HS-27A (cell line): ENCODE results near the gene OR7G2.
"Not testable (repeated sequence)": the region's sequence is repeated elsewhere in the genome, so short reads cannot be mapped to it uniquely, and the experiment has no call there.

Experiments
- DNase-seq: peaks from one replicate; pipeline ENCODE4 v3.0.0-alpha.2; 2012; ENCODE audit warnings: low read depth, missing footprints

The OR7G2 gene

DNA sequence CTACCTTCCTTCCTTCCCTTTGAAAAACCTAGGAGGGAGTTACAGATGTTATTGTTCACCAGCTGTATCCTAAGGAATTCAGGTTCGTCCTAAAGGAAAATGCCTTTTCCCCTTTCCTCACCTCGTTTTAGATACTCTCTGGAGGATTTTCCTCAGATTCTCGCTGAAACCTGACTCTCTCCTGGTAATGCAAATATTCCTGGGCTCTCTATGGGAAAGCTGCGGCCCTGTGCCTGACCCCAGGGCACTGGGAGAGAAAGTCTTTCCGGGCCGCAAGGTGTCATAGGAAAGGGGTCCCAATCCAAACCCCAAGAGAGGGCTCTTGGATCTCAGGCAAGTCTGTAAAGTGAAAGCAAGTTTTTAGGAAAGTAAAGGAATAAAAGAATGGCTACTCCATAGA, 33.5 kb downstream of the OR7G2 start:
- DNase-seq, result no peak

DNA sequence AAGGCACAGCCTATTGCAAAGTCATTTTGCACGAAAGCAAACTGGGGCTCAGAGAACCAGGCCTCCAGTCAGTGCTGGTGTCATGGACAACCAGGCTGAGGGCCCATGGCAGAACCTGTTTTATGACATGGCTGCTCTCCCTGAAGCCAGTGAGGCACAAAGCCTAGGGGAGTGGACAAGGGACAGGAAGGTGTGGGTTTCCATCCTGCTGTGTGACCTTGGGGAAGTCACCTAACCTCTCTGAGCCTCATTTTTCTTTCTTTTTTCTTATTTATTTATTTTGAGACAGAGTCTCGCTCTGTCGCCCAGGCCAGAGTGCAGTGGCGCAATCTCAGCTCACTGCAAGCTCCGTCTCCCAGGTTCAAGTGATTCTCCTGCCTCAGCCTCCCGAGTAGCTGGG, 35.6 kb downstream of the OR7G2 start:
- DNase-seq, result not testable (repeated sequence)

- DNase-seq, result no peak
Measured at GRCh38 chr19:9070066-9070465, 37.2 kb downstream of the OR7G2 start.

DNA sequence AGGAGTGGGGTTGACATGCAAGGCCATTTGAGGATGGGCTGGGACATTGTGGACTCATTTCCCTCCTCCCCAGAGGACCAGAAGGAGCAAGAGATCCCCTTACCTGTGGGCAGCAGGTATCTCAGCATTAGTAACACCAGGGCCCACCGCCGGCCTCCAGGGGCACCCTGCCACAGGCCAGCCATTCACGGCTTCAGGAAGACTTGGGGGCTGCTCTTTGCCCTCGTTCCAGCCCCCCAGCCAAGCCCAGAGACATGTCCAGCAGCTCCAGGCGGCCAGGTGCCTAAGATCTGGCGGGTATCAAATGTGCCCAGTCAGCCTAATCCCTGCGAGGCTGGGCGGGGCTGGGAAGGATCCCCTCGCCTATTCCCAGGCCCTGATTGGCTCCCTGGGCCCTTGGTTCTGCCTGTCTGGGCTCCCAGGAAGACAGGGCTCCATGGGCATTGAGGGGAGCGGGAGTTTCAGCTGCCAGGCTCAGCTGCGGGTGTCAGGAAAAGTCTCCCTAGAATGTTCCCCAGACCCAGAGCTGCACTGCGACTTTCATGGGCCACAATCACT, 41.7 kb downstream of the OR7G2 start:
- no peak for DNase-seq

GRCh38 chr19:9061879-9062278, 45.4 kb downstream of the OR7G2 start:
- DNase-seq, result no peak

- no peak for DNase-seq
Measured at GRCh38 chr19:9060564-9061340, 46.5 kb downstream of the OR7G2 start.

DNA sequence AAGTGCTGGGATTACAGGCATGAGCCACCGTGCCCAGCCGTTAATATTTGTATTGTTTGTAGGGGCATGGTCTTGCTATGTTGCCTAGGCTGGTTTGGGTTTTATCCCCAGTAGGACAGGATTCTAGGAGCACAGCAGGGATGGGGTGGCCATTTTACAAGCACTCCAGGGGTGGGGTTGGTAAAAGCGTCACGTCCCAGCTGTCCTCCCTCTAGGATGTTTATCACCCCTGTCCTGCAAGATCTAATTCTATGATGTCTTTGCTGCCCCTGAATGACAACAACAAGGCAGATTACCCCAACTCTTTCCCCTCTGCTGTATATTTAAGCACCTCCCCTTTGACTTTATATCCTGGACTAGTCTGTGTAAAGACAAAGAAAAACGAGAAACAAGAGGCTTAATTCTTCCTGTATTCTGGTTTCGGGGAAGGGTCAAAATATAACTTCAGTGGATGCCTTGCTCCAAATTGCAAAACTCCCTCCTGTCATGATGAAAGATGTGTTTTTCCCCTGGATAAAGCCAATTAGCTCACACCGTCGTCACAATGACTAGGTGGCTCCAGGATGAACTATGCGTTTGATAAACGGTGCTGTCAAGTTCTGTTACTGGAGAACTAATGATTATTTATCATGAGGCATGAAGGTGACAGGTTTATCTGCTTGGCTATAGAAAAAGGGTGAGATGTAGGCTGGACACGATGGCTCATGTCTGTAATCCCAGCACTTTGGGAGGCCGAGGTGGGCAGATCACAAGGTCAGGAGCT, 48.2 kb downstream of the OR7G2 start:
- DNase-seq, result no peak

- DNase-seq, result no peak
Measured at GRCh38 chr19:9057505-9058258, 49.6 kb downstream of the OR7G2 start.

GRCh38 chr19:9056131-9056530, 51.1 kb downstream of the OR7G2 start:
- not testable (repeated sequence) for DNase-seq

GRCh38 chr19:9054765-9055164, 52.5 kb downstream of the OR7G2 start:
- no peak for DNase-seq

- DNase-seq, result no peak
Measured at GRCh38 chr19:9054207-9054606, 53.1 kb downstream of the OR7G2 start.

DNA sequence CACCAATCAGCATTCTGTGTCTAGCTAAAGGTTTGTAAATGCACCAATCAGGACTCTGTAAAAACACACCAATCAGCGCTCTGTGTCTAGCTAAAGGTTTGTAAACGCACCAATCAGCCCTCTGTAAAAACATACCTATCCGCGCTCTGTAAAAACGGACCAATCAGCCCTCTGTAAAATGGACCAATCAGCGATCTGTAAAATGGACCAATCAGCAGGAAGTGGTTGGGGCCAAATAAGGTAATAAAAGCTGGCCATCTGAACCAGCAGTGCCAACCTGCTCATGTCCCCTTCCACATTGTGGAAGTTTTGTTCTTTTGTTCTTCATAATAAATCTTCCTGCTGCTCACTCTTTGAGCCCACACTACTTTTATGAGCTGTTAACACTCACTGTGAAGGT, 53.6 kb downstream of the OR7G2 start:
- not testable (repeated sequence) for DNase-seq

- no peak for DNase-seq
Measured at GRCh38 chr19:9052894-9053293, 54.4 kb downstream of the OR7G2 start.
